Measurements from ENCODE around the gene KDELR1.

- TF ChIP-seq CTCF (IDR thresholded peaks at IDR 0.05; ENCODE audit: low read depth, low read length, poor library complexity, severe bottlenecking) (no peak), EZH2phosphoT487 (IDR thresholded peaks at IDR 0.05; ENCODE audit: borderline replicate concordance, low read length) (no peak)
Observed at GRCh38 chr19:48378194-48378570, 13.2 kb downstream of the KDELR1 start.

Measured in DOHH2 (cell line).